SU-DHL-6 (cell line): ENCODE data around the gene FXYD5.

Source experiments
- H2AFZ ChIP-seq: fragments of 200-600 bp; sonication (generic); 2 replicates; pipeline ENCODE4 v1.6.1; 2014; ENCODE audit warnings: low read depth, mild to moderate bottlenecking, moderate library complexity, mixed read lengths, antibody characterized with exemption, low read length; ENCODE audit not compliant: severe bottlenecking
- H3F3A ChIP-seq: fragments of 200-600 bp; shearing (Covaris generic); 2 replicates; pipeline ENCODE4 v1.6.0; 2016; ENCODE audit warnings: antibody characterized with exemption, mild to moderate bottlenecking; ENCODE audit not compliant: insufficient read depth
- H3K27ac ChIP-seq: fragments of 200-600 bp; sonication (generic); 2 replicates; pipeline ENCODE4 v1.5.1; 2016; ENCODE audit warnings: low read depth, mild to moderate bottlenecking, low read length, moderate library complexity, mixed read lengths
- H3K27me3 ChIP-seq: fragments of 200-600 bp; sonication (generic), shearing (Covaris generic); 2 replicates; pipeline ENCODE4 v1.6.0; 2014; ENCODE audit warnings: mild to moderate bottlenecking, low read length
- H3K36me3 ChIP-seq: fragments of 200-600 bp; sonication (generic); 2 replicates; pipeline ENCODE4 v1.6.1; 2014; ENCODE audit warnings: mild to moderate bottlenecking, low read length, mixed read lengths
- H3K4me2 ChIP-seq: fragments of 300-600, 200-600 bp; shearing (Covaris generic), sonication (generic); 2 replicates; pipeline ENCODE4 v1.6.0; 2014; ENCODE audit warnings: low read length, low read depth, mild to moderate bottlenecking; ENCODE audit not compliant: poor library complexity, severe bottlenecking
- H3K4me3 ChIP-seq: fragments of 200-600 bp; sonication (generic); 2 replicates; pipeline ENCODE4 v1.5.1; 2014; ENCODE audit warnings: antibody characterized with exemption, low read length, mild to moderate bottlenecking, mixed read lengths; ENCODE audit not compliant: insufficient read depth, poor library complexity, severe bottlenecking
- H3K79me2 ChIP-seq: fragments of 200-600 bp; sonication (generic); 2 replicates; pipeline ENCODE4 v1.6.1; 2014; ENCODE audit warnings: mild to moderate bottlenecking, low read length, moderate library complexity; ENCODE audit not compliant: insufficient read depth
- H3K9ac ChIP-seq: fragments of 200-600 bp; sonication (generic); 2 replicates; pipeline ENCODE4 v1.7.0; 2014; ENCODE audit warnings: mild to moderate bottlenecking, low read length
- H3K9me2 ChIP-seq: fragments of 200-600 bp; sonication (generic); replicated peaks from 2 replicates; pipeline ENCODE4 v1.6.1; 2014; ENCODE audit warnings: low read length; ENCODE audit not compliant: insufficient read depth
- H3K9me3 ChIP-seq: fragments of 200-600 bp; sonication (generic); 2 replicates; pipeline ENCODE4 v1.6.1; 2014; ENCODE audit warnings: low read length, mixed read lengths; ENCODE audit not compliant: insufficient read depth
- H4K20me1 ChIP-seq: fragments of 200-600 bp; sonication (generic); 2 replicates; pipeline ENCODE4 v1.6.1; 2014; ENCODE audit warnings: low read depth, mild to moderate bottlenecking, antibody characterized with exemption, low read length, moderate library complexity, mixed read lengths
- CTCF ChIP-seq: fragments of 200-600 bp; sonication (generic); IDR thresholded peaks from one replicate; pipeline ENCODE4 v1.5.1; 2017; ENCODE audit warnings: antibody characterized with exemption, mild to moderate bottlenecking, low read length, moderate library complexity; ENCODE audit not compliant: insufficient read depth, poor library complexity, severe bottlenecking
- EZH2phosphoT487 ChIP-seq: fragments of 200-600 bp; sonication (generic), shearing (Covaris generic); conservative IDR thresholded peaks from 2 replicates; pipeline ENCODE4 v1.6.1; 2018; ENCODE audit warnings: mild to moderate bottlenecking, antibody characterized with exemption, low read length, moderate library complexity, mixed read lengths

FXYD5 gene

GRCh38 chr19:35132254-35132653 lies 22.3 kb upstream of the FXYD5 start:
- no peaks in the 10 kb centered on the region for H4K20me1 ChIP-seq
- no peak overlapping the region for H3K4me3 ChIP-seq
- no peaks in the 10 kb centered on the region for H3K27me3 ChIP-seq
- no peak overlapping the region for H3K9ac ChIP-seq
- no peaks in the 10 kb centered on the region for H3F3A ChIP-seq
- H3K9me2 ChIP-seq: no peaks in the 10 kb centered on the region
- H2AFZ ChIP-seq: no peak overlapping the region
- TF ChIP-seq EZH2phosphoT487: no peak
- no peak for TF ChIP-seq CTCF
- no peaks in the 10 kb centered on the region for H3K36me3 ChIP-seq
- H3K4me2 ChIP-seq: no peak overlapping the region
- H3K9me3 ChIP-seq: no peaks in the 10 kb centered on the region
- no peak overlapping the region for H3K27ac ChIP-seq
- no peaks in the 10 kb centered on the region for H3K79me2 ChIP-seq

GRCh38 chr19:35133826-35134225 lies 20.7 kb upstream of the FXYD5 start:
- H3K4me3 ChIP-seq: no peak overlapping the region
- H3K36me3 ChIP-seq: no peaks in the 10 kb centered on the region
- H3K27me3 ChIP-seq: no peaks in the 10 kb centered on the region
- H3K9ac ChIP-seq: no peak overlapping the region
- H3K4me2 ChIP-seq: no peak overlapping the region
- H3K27ac ChIP-seq: no peak overlapping the region
- TF ChIP-seq EZH2phosphoT487: no peak
- TF ChIP-seq CTCF: no peak
- no peaks in the 10 kb centered on the region for H4K20me1 ChIP-seq
- H2AFZ ChIP-seq: no peak overlapping the region
- H3F3A ChIP-seq: no peaks in the 10 kb centered on the region
- H3K9me3 ChIP-seq: no peaks in the 10 kb centered on the region
- H3K9me2 ChIP-seq: no peaks in the 10 kb centered on the region
- no peaks in the 10 kb centered on the region for H3K79me2 ChIP-seq

- Histone ChIP-seq H4K20me1 (no peaks in the 10 kb centered on the region), H3K9me2 (no peaks in the 10 kb centered on the region), H3K4me3 (no peak within 1 kb of the TSS), H3K36me3 (no peaks in the 10 kb centered on the region), H3K9ac (no peak within 1 kb of the TSS), H3K27ac (no peak within 1 kb of the TSS), H3K27me3 (no peaks in the 10 kb centered on the region), H3K79me2 (no peaks in the 10 kb centered on the region), H3K9me3 (no peaks in the 10 kb centered on the region), H3K4me2 (no peak within 1 kb of the TSS), H3F3A (no peaks in the 10 kb centered on the region), H2AFZ (no peak within 1 kb of the TSS)
- TF ChIP-seq CTCF (no peak), EZH2phosphoT487 (no peak)
These were observed 19.8 kb upstream of the FXYD5 start, which contains the start of gene LGI4 for GRCh38 chr19:35134601-35135242. Gene LGI4 (minus strand): TSS chr19:35135059. CDS start chr19:35134680, 379 bp downstream.
